ENCODE data around the gene MAN1A1. TPM values are rescaled to one million over a fixed set of nuclear protein-coding genes. Genes with fewer than 3 reads are reported as not detected.

Gene MAN1A1
- polyA plus RNA-seq, 1 experiment: 1.6 TPM

GRCh38 chr6:119355890-119356289 is 6.3 kb upstream of the MAN1A1 start:
- no peaks in the 10 kb centered on the region for H3K27me3 ChIP-seq (ENCODE audit: control insufficient read depth, insufficient read depth, low read length)
- DNase-seq (ENCODE audit: low read depth): no peak
- no peak overlapping the region for H3K4me3 ChIP-seq (ENCODE audit: low read depth, low read length)
- CTCF ChIA-PET: no interaction called here
- TF ChIP-seq CTCF (IDR thresholded peaks at IDR 0.05; ENCODE audit: insufficient read depth, low read depth, low read length): no peak
- POLR2A ChIA-PET: no interaction called here
- H3K36me3 ChIP-seq (ENCODE audit: control insufficient read depth, insufficient read depth, low read length): no peaks in the 10 kb centered on the region

GRCh38 chr6:119355157-119355556 is 5.6 kb upstream of the MAN1A1 start:
- H3K36me3 ChIP-seq (ENCODE audit: control insufficient read depth, insufficient read depth, low read length): no peaks in the 10 kb centered on the region
- H3K27me3 ChIP-seq (ENCODE audit: control insufficient read depth, insufficient read depth, low read length): no peaks in the 10 kb centered on the region
- POLR2A ChIA-PET: no interaction called here
- H3K4me3 ChIP-seq (ENCODE audit: low read depth, low read length): no peak overlapping the region
- TF ChIP-seq CTCF (IDR thresholded peaks at IDR 0.05; ENCODE audit: insufficient read depth, low read depth, low read length): no peak
- DNase-seq (ENCODE audit: low read depth): no peak
- CTCF ChIA-PET: no interaction called here

- no peak overlapping the region for H3K4me3 ChIP-seq (ENCODE audit: low read depth, low read length)
- H3K36me3 ChIP-seq (ENCODE audit: control insufficient read depth, insufficient read depth, low read length): no peaks in the 10 kb centered on the region
- no peaks in the 10 kb centered on the region for H3K27me3 ChIP-seq (ENCODE audit: control insufficient read depth, insufficient read depth, low read length)
- no peak for DNase-seq (ENCODE audit: low read depth)
- TF ChIP-seq CTCF (IDR thresholded peaks at IDR 0.05; ENCODE audit: insufficient read depth, low read depth, low read length): no peak
- CTCF ChIA-PET: no interaction called here
- POLR2A ChIA-PET: no interaction called here
Measured at GRCh38 chr6:119353696-119354095, 4.1 kb upstream of the MAN1A1 start.

- ChIA-PET POLR2A (no interaction called here), CTCF (interaction anchor here (2.1 kb wide), 1 partner anchor 188 kb away, joined by 10 read pairs; no protein-coding TSS in a partner anchor)
- no peak for TF ChIP-seq CTCF (IDR thresholded peaks at IDR 0.05; ENCODE audit: insufficient read depth, low read depth, low read length)
Measured at GRCh38 chr6:119352001-119352400, 2.4 kb upstream of the MAN1A1 start.

GRCh38 chr6:119350952-119351372 is 1.4 kb upstream of the MAN1A1 start:
- Histone ChIP-seq H3K36me3 (ENCODE audit: control insufficient read depth, insufficient read depth, low read length) (no peaks in the 10 kb centered on the region), H3K27me3 (ENCODE audit: control insufficient read depth, insufficient read depth, low read length) (no peaks in the 10 kb centered on the region), H3K4me3 (ENCODE audit: low read depth, low read length) (peak overlapping the region; percentile 75)
- ChIA-PET CTCF (interaction anchor here (0.8 to 2.1 kb wide), 5 partner anchors 12 to 357 kb away, joined by 3 to 10 read pairs (median 4); no protein-coding TSS in a partner anchor), POLR2A (no interaction called here)
- peak; percentile 49 for TF ChIP-seq CTCF (IDR thresholded peaks at IDR 0.05; ENCODE audit: insufficient read depth, low read depth, low read length)
- no peak for DNase-seq (ENCODE audit: low read depth)

More at GRCh38 chr6:119352001-119352400, 2.4 kb upstream of the MAN1A1 start:
- Histone ChIP-seq H3K27me3 (ENCODE audit: control insufficient read depth, insufficient read depth, low read length) (no peaks in the 10 kb centered on the region), H3K36me3 (ENCODE audit: control insufficient read depth, insufficient read depth, low read length) (no peaks in the 10 kb centered on the region), H3K4me3 (ENCODE audit: low read depth, low read length) (no peak overlapping the region)
- no peak for DNase-seq (ENCODE audit: low read depth)

Measured in BJ (cell line).